PC-3 (cell line): ENCODE measurements around the gene SLC35F3. TPM values are rescaled to one million over a fixed set of nuclear protein-coding genes. Genes with fewer than 3 reads are reported as not detected.

Experiments
- ATAC-seq: fragments of 200-7000 bp; cut with Tn5 transposase; 2 replicates; pipeline ENCODE4 v1.9.1; 2020; ENCODE audit warnings: mild to moderate bottlenecking, moderate library complexity
- BruUV-seq: library from RNA; stranded (reverse); fragments of 400-500 nt; replicated peaks from 2 replicates; lab custom pipeline; 2021; lab: Mats Ljungman, UMichigan
- CTCF ChIA-PET: fragments of 300-600 bp; sonication (Branson Sonifier 250); formaldehyde crosslinking; loops from one replicate; lab custom pipeline; 2022; ENCODE audit warnings: antibody characterized with exemption; lab: Charles Lee
- POLR2A ChIA-PET: fragments of 300-600 bp; sonication (Branson Sonifier 250); formaldehyde crosslinking; loops from one replicate; lab custom pipeline; 2022; ENCODE audit warnings: antibody characterized with exemption; ENCODE audit not compliant: unreplicated experiment; lab: Charles Lee
- DNase-seq: peaks from one replicate; pipeline ENCODE4 v3.0.0-alpha.2; 2015
- H2AFZ ChIP-seq: fragments of 300-600 bp; sonication (generic); 2 replicates; pipeline ENCODE4 v1.6.0; 2016; ENCODE audit warnings: antibody characterized with exemption, low read length
- H3F3A ChIP-seq: fragments of 300-600 bp; sonication (generic); one replicate; pipeline ENCODE4 v1.6.0; 2017; ENCODE audit warnings: antibody characterized with exemption, low read length, control low read depth, mild to moderate bottlenecking; ENCODE audit not compliant: unreplicated experiment
- H3K27ac ChIP-seq: fragments of 300-600 bp; sonication (generic); 2 replicates; pipeline ENCODE4 v1.5.1; 2016; ENCODE audit warnings: mild to moderate bottlenecking, low read length
- H3K27me3 ChIP-seq: fragments of 300-600 bp; sonication (generic); 2 replicates; pipeline ENCODE4 v1.6.1; 2016; ENCODE audit warnings: low read length, mixed read lengths
- H3K36me3 ChIP-seq: fragments of 300-600 bp; sonication (generic); 2 replicates; pipeline ENCODE4 v1.6.1; 2016; ENCODE audit warnings: low read depth, mixed run types, low read length, mixed read lengths
- H3K4me1 ChIP-seq: fragments of 300-600 bp; sonication (generic); 2 replicates; pipeline ENCODE4 v1.5.1; 2016; ENCODE audit warnings: low read length; ENCODE audit not compliant: insufficient read depth
- H3K4me2 ChIP-seq: fragments of 300-600 bp; sonication (generic); 2 replicates; pipeline ENCODE4 v1.6.0; 2016; ENCODE audit warnings: low read length
- H3K4me3 ChIP-seq: fragments of 300-600 bp; sonication (generic); 2 replicates; pipeline ENCODE4 v1.5.1; 2016; ENCODE audit warnings: mild to moderate bottlenecking, low read length, mixed read lengths
- H3K79me2 ChIP-seq: fragments of 300-600 bp; sonication (generic); 2 replicates; pipeline ENCODE4 v1.6.1; 2017; ENCODE audit warnings: low read length, mixed read lengths
- H3K9ac ChIP-seq: fragments of 300-600 bp; sonication (generic); 2 replicates; pipeline ENCODE4 v1.6.0; 2016; ENCODE audit warnings: mild to moderate bottlenecking, low read length
- H3K9me2 ChIP-seq: fragments of 300-600 bp; sonication (generic); replicated peaks from 2 replicates; pipeline ENCODE4 v1.6.1; 2016; ENCODE audit warnings: mixed run types, low read length, mixed read lengths
- H3K9me3 ChIP-seq: fragments of 300-600 bp; sonication (generic); 2 replicates; pipeline ENCODE4 v1.6.1; 2016; ENCODE audit warnings: low read length, mixed read lengths
- H4K20me1 ChIP-seq: fragments of 300-600 bp; sonication (generic); 2 replicates; pipeline ENCODE4 v1.6.1; 2016; ENCODE audit warnings: low read length, mixed read lengths
- EZH2 ChIP-seq: fragments of 300-600 bp; sonication (generic); IDR thresholded peaks from one replicate; pipeline ENCODE4 v1.6.1; 2017; ENCODE audit warnings: antibody characterized with exemption, mild to moderate bottlenecking, low read length; ENCODE audit not compliant: unreplicated experiment
- EZH2phosphoT487 ChIP-seq: fragments of 300-600 bp; sonication (generic); IDR thresholded peaks from 2 replicates; pipeline ENCODE4 v1.6.1; 2018; ENCODE audit warnings: mild to moderate bottlenecking, antibody characterized with exemption, low read length, borderline replicate concordance
- intact Hi-C: fragments of 100-400 bp; cut with micrococcal nuclease; formaldehyde crosslinking; loops from 2 replicates; pipeline ENCODE4 v1.9.0; 2023
- total RNA-seq: library from RNA; depleted of rRNA; stranded (reverse); fragments of >200 nt; gene quantifications from 2 replicates; pipeline ENCODE4 v1.2.3, GENCODE V29; 2014
- TF ChIP-seq, protein P1 (sequence below): fragments of 300-600 bp; sonication (generic); conservative IDR thresholded peaks from 2 replicates; pipeline ENCODE4 v1.5.1; 2017; ENCODE audit warnings: antibody characterized with exemption, low read depth, mild to moderate bottlenecking, low read length

Gene SLC35F3
- total RNA-seq, 1 experiment from 2014 or later, result 17.7 TPM

- H3K79me2 ChIP-seq, result peaks cover 14% of the 10 kb centered on the region; the same call in 1 of the 2 replicates
- no TSS peak for BruUV-seq
- no peak overlapping the region for H3K4me2 ChIP-seq
- H2AFZ ChIP-seq, result no peak overlapping the region
- H3K27me3 ChIP-seq, result no peaks in the 10 kb centered on the region
- no peaks in the 10 kb centered on the region for H3F3A ChIP-seq
- POLR2A ChIA-PET, result no interaction called here
- no peaks in the 10 kb centered on the region for H3K9me3 ChIP-seq
- no peaks in the 10 kb centered on the region for H4K20me1 ChIP-seq
- DNase-seq (no peak), ATAC-seq (no peak)
- no peaks in the 10 kb centered on the region for H3K9me2 ChIP-seq
- H3K9ac ChIP-seq, result no peak overlapping the region
- CTCF ChIA-PET, result no interaction called here
- intact Hi-C loops, result no loop called here
- no peak overlapping the region for H3K27ac ChIP-seq
- TF ChIP-seq EZH2, result no peak
- no peak for TF ChIP-seq EZH2phosphoT487
- TF ChIP-seq, protein P1, sequence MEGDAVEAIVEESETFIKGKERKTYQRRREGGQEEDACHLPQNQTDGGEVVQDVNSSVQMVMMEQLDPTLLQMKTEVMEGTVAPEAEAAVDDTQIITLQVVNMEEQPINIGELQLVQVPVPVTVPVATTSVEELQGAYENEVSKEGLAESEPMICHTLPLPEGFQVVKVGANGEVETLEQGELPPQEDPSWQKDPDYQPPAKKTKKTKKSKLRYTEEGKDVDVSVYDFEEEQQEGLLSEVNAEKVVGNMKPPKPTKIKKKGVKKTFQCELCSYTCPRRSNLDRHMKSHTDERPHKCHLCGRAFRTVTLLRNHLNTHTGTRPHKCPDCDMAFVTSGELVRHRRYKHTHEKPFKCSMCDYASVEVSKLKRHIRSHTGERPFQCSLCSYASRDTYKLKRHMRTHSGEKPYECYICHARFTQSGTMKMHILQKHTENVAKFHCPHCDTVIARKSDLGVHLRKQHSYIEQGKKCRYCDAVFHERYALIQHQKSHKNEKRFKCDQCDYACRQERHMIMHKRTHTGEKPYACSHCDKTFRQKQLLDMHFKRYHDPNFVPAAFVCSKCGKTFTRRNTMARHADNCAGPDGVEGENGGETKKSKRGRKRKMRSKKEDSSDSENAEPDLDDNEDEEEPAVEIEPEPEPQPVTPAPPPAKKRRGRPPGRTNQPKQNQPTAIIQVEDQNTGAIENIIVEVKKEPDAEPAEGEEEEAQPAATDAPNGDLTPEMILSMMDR, result no peak
- no peak overlapping the region for H3K4me3 ChIP-seq
- peaks cover 13% of the 10 kb centered on the region; the same call in 1 of the 2 replicates for H3K4me1 ChIP-seq
- no peaks in the 10 kb centered on the region for H3K36me3 ChIP-seq
Observed at GRCh38 chr1:234368320-234369032, 464.0 kb downstream of the SLC35F3 start.

DNA sequence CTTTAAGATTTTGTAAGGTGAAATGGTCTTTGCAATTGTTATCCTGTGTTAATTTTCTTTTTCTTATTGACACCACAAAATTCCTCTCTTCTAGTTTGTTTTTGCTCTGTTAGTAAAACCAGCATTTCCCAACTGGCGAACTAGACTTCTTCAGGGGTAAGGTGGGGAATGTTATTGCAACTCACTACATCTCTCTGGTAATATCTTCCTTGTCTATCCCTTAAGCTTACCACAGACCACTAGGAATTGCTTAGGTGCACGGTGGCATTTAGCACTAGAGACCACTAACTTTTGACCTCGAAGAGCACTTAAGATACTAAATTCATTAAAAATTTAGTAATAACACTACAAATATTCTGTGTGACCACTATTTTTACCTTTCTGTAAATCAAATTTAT, 464.6 kb downstream of the SLC35F3 start:
- Histone ChIP-seq H3K4me2 (no peak overlapping the region), H3K27me3 (no peaks in the 10 kb centered on the region), H3K4me3 (no peak overlapping the region), H3K36me3 (no peaks in the 10 kb centered on the region), H3K9ac (no peak overlapping the region), H3K4me1 (peaks cover 13% of the 10 kb centered on the region; the same call in 1 of the 2 replicates), H3K27ac (peak overlapping the region; percentile 93), H3K79me2 (peaks cover 19% of the 10 kb centered on the region), H3K9me3 (no peaks in the 10 kb centered on the region), H3F3A (no peaks in the 10 kb centered on the region), H2AFZ (no peak overlapping the region), H4K20me1 (no peaks in the 10 kb centered on the region), H3K9me2 (no peaks in the 10 kb centered on the region)
- no peak for TF ChIP-seq EZH2phosphoT487
- TF ChIP-seq, protein P1, result no peak
- DNase-seq, result no peak
- intact Hi-C loops, result no loop called here
- no peak for ATAC-seq
- POLR2A ChIA-PET, result no interaction called here
- CTCF ChIA-PET, result no interaction called here
- no TSS peak for BruUV-seq

DNA sequence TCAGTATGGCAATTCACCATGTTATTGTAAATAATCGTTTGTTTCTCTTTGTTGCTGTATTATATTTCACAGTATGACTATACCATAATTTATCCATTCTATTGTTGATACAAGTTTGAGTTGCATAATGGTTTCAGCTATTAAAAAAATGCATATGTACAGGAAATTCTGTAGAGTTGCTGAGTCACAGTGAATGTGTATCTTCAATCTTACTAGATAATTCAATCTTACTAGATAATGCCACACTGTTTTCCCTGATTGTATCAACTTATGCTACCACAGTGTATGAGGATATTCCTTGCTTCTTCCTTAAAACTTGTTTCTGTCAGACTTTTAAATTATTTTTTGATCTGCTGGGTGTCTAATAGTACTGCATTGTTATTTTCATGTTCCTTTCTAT, 465.3 kb downstream of the SLC35F3 start:
- Histone ChIP-seq H3K9me3 (no peaks in the 10 kb centered on the region), H3K4me3 (0 out of 2 replicates have a peak overlapping the region, but pooled peaks have one; percentile 7), H3K79me2 (peaks cover 26% of the 10 kb centered on the region), H3K27me3 (no peaks in the 10 kb centered on the region), H2AFZ (0 out of 2 replicates have a peak overlapping the region, but pooled peaks have one; percentile 61), H3K4me2 (peak overlapping the region; percentile 72), H3K9me2 (no peaks in the 10 kb centered on the region), H3F3A (no peaks in the 10 kb centered on the region), H3K27ac (peak overlapping the region; percentile 93), H3K4me1 (peaks cover 19% of the 10 kb centered on the region), H3K9ac (peak overlapping the region; percentile 46; the same call in 1 of the 2 replicates), H3K36me3 (no peaks in the 10 kb centered on the region), H4K20me1 (no peaks in the 10 kb centered on the region)
- TF ChIP-seq EZH2 (no peak), EZH2phosphoT487 (no peak)
- TF ChIP-seq, protein P1, result no peak
- ChIA-PET CTCF (no interaction called here), POLR2A (no interaction called here)
- intact Hi-C loops, result loop anchor here (5.0 to 10.0 kb wide), 2 partner anchors 85 to 313 kb away; no protein-coding TSS in a partner anchor
- BruUV-seq, result no TSS peak
- ATAC-seq, result no peak; the same call in 1 of the 2 replicates
- peak; percentile 68 for DNase-seq
